HS-5 (cell line): ENCODE results near the gene CAMK2A.
A peak's percentile ranks its signal among the peaks of the same experiment; 100 is the strongest.
"Not testable (repeated sequence)": the region's sequence is repeated elsewhere in the genome, so short reads cannot be mapped to it uniquely, and the experiment has no call there.

Experiments
- DNase-seq: peaks from one replicate; pipeline ENCODE4 v3.0.0-alpha.2; 2012; ENCODE audit warnings: low read depth

The CAMK2A gene

GRCh38 chr5:150234576-150235499 is 54.7 kb downstream of the CAMK2A start:
- DNase-seq: no peak

DNA sequence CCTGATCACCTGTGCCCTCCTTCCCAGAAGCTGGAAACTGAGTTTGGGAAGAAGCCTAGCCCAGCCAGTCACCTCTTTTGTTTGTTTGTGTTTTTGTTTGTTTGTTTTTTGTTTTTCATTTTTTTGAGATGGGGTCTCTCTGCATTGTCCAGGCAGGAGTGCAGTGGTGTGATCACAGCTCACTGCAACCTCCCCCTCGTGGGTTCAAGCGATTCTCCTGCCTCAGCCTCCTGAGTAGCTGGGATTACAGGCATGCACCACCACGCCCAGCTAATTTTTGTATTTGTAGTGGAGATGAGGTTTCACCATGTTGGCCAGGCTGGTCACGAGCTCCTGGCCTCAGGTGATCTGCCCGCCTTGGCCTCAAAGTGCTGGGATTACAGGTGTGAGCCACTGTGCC is 55.9 kb downstream of the CAMK2A start:
- DNase-seq: not testable (repeated sequence)

DNA sequence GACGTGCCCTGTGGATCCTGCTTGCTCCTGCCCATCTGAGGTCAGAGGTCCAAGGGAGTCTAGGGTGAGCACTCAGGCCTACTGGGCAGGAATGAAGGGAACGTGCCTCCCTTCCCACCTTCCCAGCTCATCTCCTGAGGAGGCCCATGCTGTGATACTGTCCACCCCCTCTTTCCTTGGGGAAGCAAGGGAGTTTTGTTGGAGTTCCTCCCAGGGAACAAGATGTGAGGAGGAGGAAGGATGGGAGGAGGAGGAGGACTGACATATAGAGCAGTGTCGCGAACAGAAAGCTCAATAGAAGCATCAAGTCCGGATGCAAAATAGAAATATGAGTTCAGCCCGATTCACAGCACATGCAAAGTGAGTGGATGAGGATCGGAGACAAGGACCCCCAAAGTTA is 58.7 kb downstream of the CAMK2A start:
- DNase-seq: no peak

GRCh38 chr5:150229571-150229970 is 60.0 kb downstream of the CAMK2A start:
- no peak for DNase-seq

GRCh38 chr5:150227606-150228273 is 61.8 kb downstream of the CAMK2A start:
- DNase-seq: no peak

GRCh38 chr5:150227036-150227435 is 62.5 kb downstream of the CAMK2A start:
- no peak for DNase-seq

- DNase-seq: no peak
Observed at GRCh38 chr5:150224483-150225027, 65.0 kb downstream of the CAMK2A start.

GRCh38 chr5:150223474-150223873 is 66.1 kb downstream of the CAMK2A start:
- DNase-seq: no peak

DNA sequence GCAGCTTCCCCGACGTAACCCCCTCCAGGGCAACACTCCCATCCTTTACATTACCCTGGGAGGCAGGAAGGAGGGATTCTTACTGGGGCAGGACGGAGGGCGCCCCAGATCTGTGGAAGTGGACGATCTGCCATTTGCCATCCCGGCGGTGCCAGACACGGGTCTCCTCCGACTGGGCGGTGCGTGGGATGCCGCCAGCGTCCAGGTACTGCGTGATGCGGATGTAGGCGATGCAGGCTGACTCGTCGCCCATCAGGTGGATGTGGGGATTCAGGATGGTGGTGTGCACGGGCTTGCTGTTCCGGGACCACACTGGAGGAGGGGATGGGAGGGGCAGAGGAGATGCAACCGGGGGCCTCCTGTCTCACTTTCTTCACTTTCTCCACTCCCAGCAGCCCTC is 66.7 kb downstream of the CAMK2A start:
- DNase-seq: no peak

- no peak for DNase-seq
Observed at GRCh38 chr5:150221471-150221870, 68.1 kb downstream of the CAMK2A start.

DNA sequence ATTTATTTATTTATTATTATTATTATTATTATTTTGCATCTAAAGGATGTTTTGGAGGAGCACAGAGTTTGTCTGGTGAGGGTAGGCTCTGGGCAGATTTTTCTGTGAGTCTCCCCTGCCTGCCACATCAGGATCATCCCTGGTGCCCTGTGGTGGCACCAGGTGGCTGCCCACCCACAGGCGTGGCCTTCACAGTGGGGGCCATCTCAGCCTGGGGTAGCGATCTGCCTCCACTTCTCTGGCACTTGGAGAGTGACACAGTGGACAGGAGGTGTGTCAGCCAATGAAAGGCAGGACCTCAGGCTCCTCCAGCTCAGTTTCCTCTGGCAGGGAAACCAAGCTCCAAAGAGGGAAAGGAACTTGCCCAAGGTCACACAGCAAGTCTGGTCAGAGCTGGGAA is 69.7 kb downstream of the CAMK2A start:
- no peak for DNase-seq

DNA sequence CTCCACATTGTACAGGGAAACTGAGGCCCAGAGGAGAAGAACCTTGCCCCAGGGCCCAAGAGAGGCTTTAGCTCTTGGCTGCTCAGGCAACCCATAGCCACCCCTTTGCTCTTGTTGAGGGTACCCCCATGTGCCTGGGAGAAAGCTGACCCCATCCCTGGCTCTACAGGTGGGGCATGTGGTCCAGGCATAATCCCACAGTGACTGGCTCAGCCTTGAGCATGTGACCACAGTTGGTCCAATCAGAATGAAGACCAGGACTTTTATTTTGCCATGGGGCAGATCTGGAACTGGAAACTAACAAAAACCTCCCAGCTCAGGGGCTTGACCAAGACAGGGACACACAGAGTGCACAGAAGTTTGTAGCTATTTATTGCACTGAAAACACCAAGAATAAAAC is 70.4 kb downstream of the CAMK2A start:
- no peak for DNase-seq

- no peak for DNase-seq
Observed at GRCh38 chr5:150218693-150219035, 70.9 kb downstream of the CAMK2A start.

GRCh38 chr5:150217873-150218692 is 71.5 kb downstream of the CAMK2A start:
- DNase-seq: peak; percentile 55

DNA sequence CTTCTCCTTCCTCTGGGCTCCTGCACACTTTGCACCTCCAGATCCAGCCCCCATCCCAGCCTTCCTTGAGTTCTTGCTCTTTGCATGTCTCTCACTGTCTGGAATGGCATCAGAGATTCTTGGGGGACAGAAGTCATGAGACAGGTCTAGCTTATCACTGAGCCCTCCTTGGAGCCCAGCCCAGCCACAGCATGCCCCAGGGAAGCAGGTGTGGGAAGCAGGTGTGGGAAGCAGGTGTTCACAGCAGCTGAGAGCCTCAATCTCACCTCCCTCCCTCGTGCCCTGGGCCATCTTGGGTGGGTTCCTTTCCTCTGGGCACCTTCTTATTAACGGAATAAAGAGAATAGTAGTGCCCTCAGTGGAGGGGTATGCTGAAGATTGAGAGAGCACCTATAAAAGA is 72.5 kb downstream of the CAMK2A start:
- DNase-seq: no peak

DNA sequence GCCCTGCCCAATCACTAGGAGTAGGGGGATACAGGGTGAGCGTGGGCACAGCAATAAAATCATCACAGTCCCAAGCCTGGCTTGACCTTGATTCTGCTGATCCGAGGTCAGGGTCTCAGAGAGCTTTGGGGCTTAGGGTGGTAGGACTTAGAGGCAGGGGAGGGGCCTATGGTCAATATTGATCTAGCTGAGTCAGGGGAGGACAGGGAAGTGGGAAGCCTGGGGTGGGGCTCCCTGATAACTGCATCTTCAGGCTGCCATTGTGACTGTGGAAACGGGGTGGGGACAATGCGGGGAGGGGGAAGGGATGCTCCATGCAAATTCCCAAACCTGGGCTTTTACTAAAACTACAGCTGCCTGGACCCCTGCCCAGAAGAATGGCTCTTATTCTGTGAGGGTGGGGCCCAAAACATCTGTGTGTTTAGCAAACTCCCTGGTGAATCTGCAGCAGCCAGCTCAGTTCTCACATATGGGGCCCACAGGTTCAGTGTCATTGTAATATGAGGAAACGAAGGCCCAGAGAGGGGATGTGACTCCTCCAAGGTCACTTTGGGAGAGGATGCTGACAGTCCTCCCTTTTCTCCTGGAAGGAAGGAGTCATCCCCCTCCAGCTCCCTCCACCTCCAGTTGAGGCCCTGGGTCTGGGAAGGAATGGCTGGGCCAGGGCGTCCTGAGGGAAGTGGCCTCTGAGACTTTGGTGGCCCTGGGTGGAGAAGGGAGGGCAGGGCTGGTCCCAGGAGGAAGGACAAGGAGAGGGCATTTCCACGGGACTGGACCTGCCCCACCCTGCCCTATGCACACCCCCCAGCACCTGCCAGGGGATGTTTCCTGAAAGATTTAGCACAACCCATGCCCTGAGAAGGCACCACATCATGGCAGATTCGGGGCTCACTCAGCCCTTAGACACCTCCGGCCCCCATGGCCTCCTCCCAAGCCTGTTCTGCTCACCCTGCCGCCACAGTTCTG is 73.3 kb downstream of the CAMK2A start:
- no peak for DNase-seq

- DNase-seq: no peak
Observed at GRCh38 chr5:150214289-150214688, 75.3 kb downstream of the CAMK2A start.

- no peak for DNase-seq
Observed at GRCh38 chr5:150213530-150213929, 76.0 kb downstream of the CAMK2A start.

- DNase-seq: no peak
Observed at GRCh38 chr5:150211156-150212030, 78.2 kb downstream of the CAMK2A start.

GRCh38 chr5:150210644-150211043 is 78.9 kb downstream of the CAMK2A start:
- no peak for DNase-seq
